Bronchial epithelial cell (primary cell): ENCODE results near the gene P2RX1. TPM values are rescaled to one million over a fixed set of nuclear protein-coding genes. Genes with fewer than 3 reads are reported as not detected.

ENCODE experiments used
- DNase-seq: peaks from one replicate; pipeline ENCODE4 v3.0.0-alpha.2; 2010; ENCODE audit warnings: low read depth
- FAIRE-seq: peaks from 2 replicates; lab custom pipeline; 2011; peaks lifted over from hg19 to GRCh38; lab: Jason Lieb, UNC
- H3K27me3 ChIP-seq: 2 replicates; pipeline ENCODE4 v1.5.1; 2011; ENCODE audit warnings: low read length; ENCODE audit not compliant: control insufficient read depth, insufficient read depth
- H3K36me3 ChIP-seq: 2 replicates; pipeline ENCODE4 v1.5.1; 2011; ENCODE audit warnings: low read length; ENCODE audit not compliant: control insufficient read depth, insufficient read depth
- H3K4me3 ChIP-seq: 2 replicates; pipeline ENCODE4 v1.5.1; 2011; ENCODE audit warnings: mild to moderate bottlenecking, low read depth, low read length, control low read depth
- total RNA-seq: library from RNA; depleted of rRNA; stranded (reverse); fragments of >200 nt; gene quantifications from 2 replicates; pipeline ENCODE4 v1.2.1, GENCODE V29; 2014
- TF ChIP-seq, protein P1 (sequence below): IDR thresholded peaks from 2 replicates; pipeline ENCODE4 v1.5.1; 2011; ENCODE audit warnings: mild to moderate bottlenecking, moderate library complexity, low read length, control low read depth, inconsistent platforms; ENCODE audit not compliant: insufficient read depth, severe bottlenecking

The P2RX1 gene
- total RNA-seq, 1 donor from 2014 or later, result not detected

DNA sequence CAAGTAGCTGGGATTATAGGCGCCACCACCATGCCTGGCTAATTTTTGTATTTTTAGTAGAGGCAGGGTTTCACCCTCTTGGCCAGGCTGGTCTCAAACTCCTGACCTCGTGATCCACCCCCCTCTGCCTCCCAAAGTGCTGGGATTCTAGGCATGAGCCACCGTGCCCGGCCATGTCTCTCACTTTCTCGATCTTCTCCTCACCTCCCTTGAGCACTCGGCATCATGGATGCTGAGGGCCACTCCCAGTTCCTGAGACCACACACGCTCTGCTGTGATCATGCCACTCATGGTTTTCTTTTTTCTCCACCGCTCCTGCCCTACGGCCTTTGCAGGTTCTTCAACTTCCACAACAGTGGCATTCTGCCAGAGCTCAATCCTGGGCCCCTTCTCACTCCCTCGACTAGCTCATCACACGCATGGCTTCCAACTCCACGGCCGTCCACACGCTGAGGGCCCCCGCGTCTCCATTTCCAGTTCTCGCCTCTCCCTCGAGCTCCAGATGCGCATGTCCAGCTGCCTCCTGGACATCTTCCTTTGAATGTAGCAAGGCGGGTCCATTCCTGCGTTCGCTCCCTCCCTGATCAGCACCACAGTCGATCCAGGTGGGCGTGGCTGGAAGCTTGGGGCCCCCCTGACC lies 64.7 kb downstream of the P2RX1 start:
- Histone ChIP-seq H3K36me3 (no peaks in the 10 kb centered on the region), H3K27me3 (no peaks in the 10 kb centered on the region), H3K4me3 (no peak overlapping the region)
- FAIRE-seq, result no peak
- DNase-seq, result no peak
- TF ChIP-seq, protein P1, sequence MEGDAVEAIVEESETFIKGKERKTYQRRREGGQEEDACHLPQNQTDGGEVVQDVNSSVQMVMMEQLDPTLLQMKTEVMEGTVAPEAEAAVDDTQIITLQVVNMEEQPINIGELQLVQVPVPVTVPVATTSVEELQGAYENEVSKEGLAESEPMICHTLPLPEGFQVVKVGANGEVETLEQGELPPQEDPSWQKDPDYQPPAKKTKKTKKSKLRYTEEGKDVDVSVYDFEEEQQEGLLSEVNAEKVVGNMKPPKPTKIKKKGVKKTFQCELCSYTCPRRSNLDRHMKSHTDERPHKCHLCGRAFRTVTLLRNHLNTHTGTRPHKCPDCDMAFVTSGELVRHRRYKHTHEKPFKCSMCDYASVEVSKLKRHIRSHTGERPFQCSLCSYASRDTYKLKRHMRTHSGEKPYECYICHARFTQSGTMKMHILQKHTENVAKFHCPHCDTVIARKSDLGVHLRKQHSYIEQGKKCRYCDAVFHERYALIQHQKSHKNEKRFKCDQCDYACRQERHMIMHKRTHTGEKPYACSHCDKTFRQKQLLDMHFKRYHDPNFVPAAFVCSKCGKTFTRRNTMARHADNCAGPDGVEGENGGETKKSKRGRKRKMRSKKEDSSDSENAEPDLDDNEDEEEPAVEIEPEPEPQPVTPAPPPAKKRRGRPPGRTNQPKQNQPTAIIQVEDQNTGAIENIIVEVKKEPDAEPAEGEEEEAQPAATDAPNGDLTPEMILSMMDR, result no peak

DNA sequence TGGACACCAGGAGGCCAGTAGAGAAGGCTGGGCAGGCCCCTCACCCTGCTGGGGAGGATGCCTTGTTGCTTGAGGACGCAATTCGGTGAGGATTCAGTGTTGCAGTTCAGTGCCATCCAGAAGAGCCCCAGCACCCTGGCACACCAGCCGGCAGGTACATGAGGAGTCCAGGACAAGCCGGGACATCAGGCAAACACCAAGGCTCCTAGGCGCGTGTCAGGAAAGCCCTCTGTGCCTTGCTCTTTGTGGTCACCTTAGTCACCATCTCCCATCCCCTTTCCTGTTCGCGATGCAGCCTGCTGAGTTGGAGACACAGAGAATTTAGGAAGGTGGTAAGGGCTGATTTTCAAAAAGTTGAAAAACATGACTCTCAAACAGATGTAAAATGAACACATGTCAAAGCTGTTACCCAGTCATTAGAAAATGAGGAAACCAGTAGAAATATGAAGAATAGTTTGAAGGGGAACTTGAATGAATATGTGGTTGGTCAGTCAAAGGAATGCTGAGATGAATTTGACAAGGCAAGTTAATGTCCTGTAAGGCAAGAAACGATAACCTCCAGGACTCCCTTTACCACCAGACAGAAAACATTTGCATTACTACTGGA lies 67.9 kb downstream of the P2RX1 start:
- FAIRE-seq, result no peak
- Histone ChIP-seq H3K4me3 (no peak overlapping the region), H3K36me3 (peaks cover 3% of the 10 kb centered on the region), H3K27me3 (no peaks in the 10 kb centered on the region)
- TF ChIP-seq, protein P1, result no peak
- no peak for DNase-seq

DNA sequence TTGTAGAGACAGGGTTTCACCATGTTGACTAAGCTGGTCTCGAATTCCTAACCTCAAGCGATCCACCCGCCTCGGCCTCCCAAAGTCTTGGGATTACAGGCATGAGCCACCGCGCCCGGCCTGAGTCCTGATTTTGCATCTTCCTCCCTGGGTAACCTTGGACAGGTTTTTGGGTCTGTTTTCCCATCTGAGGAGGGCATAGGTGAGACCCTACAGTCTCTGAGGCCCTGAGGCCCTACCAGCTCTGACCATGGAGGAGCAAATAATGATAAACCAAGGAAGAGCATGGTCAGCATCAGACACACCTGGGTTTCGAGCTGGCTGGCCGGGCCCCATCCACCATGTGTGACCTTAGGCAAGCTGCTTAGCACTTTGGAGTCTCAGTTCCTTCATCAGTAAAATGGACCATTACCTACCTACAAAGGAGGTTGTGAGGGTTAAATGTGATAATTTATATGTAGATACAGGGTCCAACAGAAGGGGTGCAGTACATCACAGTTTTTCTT lies 69.0 kb downstream of the P2RX1 start:
- Histone ChIP-seq H3K27me3 (no peaks in the 10 kb centered on the region), H3K4me3 (no peak overlapping the region), H3K36me3 (peaks cover 5% of the 10 kb centered on the region)
- no peak for FAIRE-seq
- TF ChIP-seq, protein P1, result no peak
- no peak for DNase-seq

Other genes with a start within 250 kb of the P2RX1 start
- gene TAX1BP3, start 247.9 kb downstream of the P2RX1 start, total RNA-seq, result 150 and 200 TPM in 2 replicates
- gene EMC6, start 247.7 kb downstream of the P2RX1 start, total RNA-seq, result 21.3 and 26.1 TPM in 2 replicates
- gene P2RX5, start 220.3 kb downstream of the P2RX1 start, total RNA-seq, result 0.38 and 0.53 TPM in 2 replicates
- gene HASPIN, start 192.6 kb downstream of the P2RX1 start, total RNA-seq, result 0.53 and 0.64 TPM in 2 replicates
- gene ITGAE, start 115.3 kb downstream of the P2RX1 start, total RNA-seq, result 17.1 and 21.9 TPM in 2 replicates
- 8.2 and 13.7 TPM in 2 replicates for gene NCBP3, start 70.2 kb downstream of the P2RX1 start, total RNA-seq
- 2.7 and 3.4 TPM in 2 replicates for gene CAMKK1, start 23.4 kb downstream of the P2RX1 start, total RNA-seq
- under 0.01 and 0.13 TPM in 2 replicates for gene ATP2A3, start 48.0 kb upstream of the P2RX1 start, total RNA-seq
- 17.1 and 19.7 TPM in 2 replicates for gene ZZEF1, start 226.6 kb upstream of the P2RX1 start, total RNA-seq
- gene CYB5D2, start 226.7 kb upstream of the P2RX1 start, total RNA-seq, result 12.9 and 13.3 TPM in 2 replicates